ENCODE measurements around the gene ERGIC3. TPM values are rescaled to one million over a fixed set of nuclear protein-coding genes. Genes with fewer than 3 reads are reported as not detected.

Gene ERGIC3
- polyA plus RNA-seq, 1 donor (not counting 4 experiments of a cell fraction or from before 2014, with no cell fraction given) = 201 TPM

DNA sequence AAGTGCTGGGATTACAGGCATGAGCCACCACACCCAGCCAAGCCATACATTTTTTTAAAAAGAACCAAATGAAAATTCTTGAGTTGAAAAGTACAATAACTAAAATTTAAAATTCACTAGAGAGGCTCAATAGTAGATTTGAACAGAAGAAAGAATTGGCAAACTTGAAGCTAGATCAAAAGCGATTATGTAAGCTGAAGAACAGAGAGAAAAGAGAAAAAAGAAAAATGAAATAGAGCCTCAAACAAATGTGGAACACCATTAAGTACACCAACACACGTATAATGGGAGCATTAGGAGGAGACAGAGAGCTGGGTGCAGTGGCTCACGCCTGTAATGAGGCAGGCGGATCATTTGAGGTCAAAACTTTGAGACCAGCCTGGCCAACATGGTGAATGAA lies 31.0 kb downstream of the ERGIC3 start:
- no peak for TF ChIP-seq EZH2 (IDR thresholded peaks at IDR 0.05; ENCODE audit: low read length)
- peaks cover 3% of the 10 kb centered on the region for H3K27me3 ChIP-seq (ENCODE audit: control insufficient read depth, extremely low read depth, insufficient read depth, low read length)
- no peaks in the 10 kb centered on the region for H3K79me2 ChIP-seq (ENCODE audit: control insufficient read depth, insufficient read depth, low read length)
- no peak overlapping the region for H3K4me2 ChIP-seq (ENCODE audit: control insufficient read depth, extremely low read depth, insufficient read depth, low read depth, low read length)
- no peaks in the 10 kb centered on the region for H3K4me1 ChIP-seq (ENCODE audit: control insufficient read depth, extremely low read depth, insufficient read depth, low read length)
- DNase-seq (ENCODE audit: low read depth, low spot score) (no peak), FAIRE-seq (no peak)
- H3K9me3 ChIP-seq (ENCODE audit: control insufficient read depth, low read depth, low read length) = no peaks in the 10 kb centered on the region
- H3K36me3 ChIP-seq (ENCODE audit: control insufficient read depth in 2 of 2, extremely low read depth in 1 of 2, insufficient read depth in 2 of 2, low read length in 2 of 2) = no peaks in the 10 kb centered on the region
- H3K9ac ChIP-seq (ENCODE audit: control insufficient read depth, extremely low read depth, insufficient read depth, low read length) = no peak overlapping the region
- H4K20me1 ChIP-seq (ENCODE audit: control insufficient read depth, extremely low read depth, insufficient read depth, low read length) = no peaks in the 10 kb centered on the region
- H3K4me3 ChIP-seq (ENCODE audit: control insufficient read depth in 2 of 3, extremely low read depth in 1 of 3, insufficient read depth in 2 of 3, low read depth in 1 of 3, low read length in 3 of 3) = no peak overlapping the region
- no peak overlapping the region for H3K27ac ChIP-seq (ENCODE audit: control insufficient read depth, insufficient read depth, low read length)
- H2AFZ ChIP-seq (ENCODE audit: control insufficient read depth, low read length) = no peak overlapping the region
- H3K9me1 ChIP-seq (ENCODE audit: control insufficient read depth, extremely low read depth, insufficient read depth, low read length) = no peaks in the 10 kb centered on the region
- dilution Hi-C loops (cut with MboI; ENCODE audit: extremely low pct_ligation_motif_present, low sequenced_read_pairs) = no loop called here

DNA sequence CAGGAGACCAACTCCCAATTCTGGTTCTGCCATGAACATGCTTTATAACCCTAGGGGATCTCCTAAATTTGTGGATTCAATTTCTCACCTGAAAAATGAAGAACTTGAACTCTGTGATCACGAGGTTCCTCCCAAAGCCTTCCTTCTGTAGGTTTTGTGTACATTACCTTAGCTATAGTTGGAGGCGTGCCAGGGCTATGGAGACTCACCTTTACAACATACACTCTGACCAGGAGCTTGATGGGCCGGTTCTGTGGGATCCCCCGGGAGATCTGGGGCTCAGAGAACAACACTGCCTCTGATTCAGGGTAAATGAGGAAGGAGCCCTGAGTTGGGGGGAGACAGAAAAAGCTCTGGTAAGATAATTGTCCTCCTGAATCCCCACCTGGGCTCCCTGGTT lies 34.1 kb downstream of the ERGIC3 start:
- TF ChIP-seq EZH2 (IDR thresholded peaks at IDR 0.05; ENCODE audit: low read length) = no peak
- TF ChIP-seq, protein P1, sequence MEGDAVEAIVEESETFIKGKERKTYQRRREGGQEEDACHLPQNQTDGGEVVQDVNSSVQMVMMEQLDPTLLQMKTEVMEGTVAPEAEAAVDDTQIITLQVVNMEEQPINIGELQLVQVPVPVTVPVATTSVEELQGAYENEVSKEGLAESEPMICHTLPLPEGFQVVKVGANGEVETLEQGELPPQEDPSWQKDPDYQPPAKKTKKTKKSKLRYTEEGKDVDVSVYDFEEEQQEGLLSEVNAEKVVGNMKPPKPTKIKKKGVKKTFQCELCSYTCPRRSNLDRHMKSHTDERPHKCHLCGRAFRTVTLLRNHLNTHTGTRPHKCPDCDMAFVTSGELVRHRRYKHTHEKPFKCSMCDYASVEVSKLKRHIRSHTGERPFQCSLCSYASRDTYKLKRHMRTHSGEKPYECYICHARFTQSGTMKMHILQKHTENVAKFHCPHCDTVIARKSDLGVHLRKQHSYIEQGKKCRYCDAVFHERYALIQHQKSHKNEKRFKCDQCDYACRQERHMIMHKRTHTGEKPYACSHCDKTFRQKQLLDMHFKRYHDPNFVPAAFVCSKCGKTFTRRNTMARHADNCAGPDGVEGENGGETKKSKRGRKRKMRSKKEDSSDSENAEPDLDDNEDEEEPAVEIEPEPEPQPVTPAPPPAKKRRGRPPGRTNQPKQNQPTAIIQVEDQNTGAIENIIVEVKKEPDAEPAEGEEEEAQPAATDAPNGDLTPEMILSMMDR (optimal IDR thresholded peaks at IDR 0.05 in 1 of 3, IDR thresholded peaks at IDR 0.05 in 1 of 3, conservative IDR thresholded peaks at IDR 0.05 in 1 of 3; ENCODE audit: extremely low read depth in 1 of 3, insufficient read depth in 2 of 3, low read length in 3 of 3) = no peak
- Histone ChIP-seq H3K9ac (ENCODE audit: control insufficient read depth, extremely low read depth, insufficient read depth, low read length) (no peak overlapping the region), H3K36me3 (ENCODE audit: control insufficient read depth in 2 of 2, extremely low read depth in 1 of 2, insufficient read depth in 2 of 2, low read length in 2 of 2) (no peaks in the 10 kb centered on the region), H3K79me2 (ENCODE audit: control insufficient read depth, insufficient read depth, low read length) (no peaks in the 10 kb centered on the region), H4K20me1 (ENCODE audit: control insufficient read depth, extremely low read depth, insufficient read depth, low read length) (no peaks in the 10 kb centered on the region), H3K27me3 (ENCODE audit: control insufficient read depth, extremely low read depth, insufficient read depth, low read length) (peaks cover 3% of the 10 kb centered on the region), H3K9me1 (ENCODE audit: control insufficient read depth, extremely low read depth, insufficient read depth, low read length) (no peaks in the 10 kb centered on the region), H3K9me3 (ENCODE audit: control insufficient read depth, low read depth, low read length) (no peaks in the 10 kb centered on the region), H3K4me2 (ENCODE audit: control insufficient read depth, extremely low read depth, insufficient read depth, low read depth, low read length) (no peak overlapping the region), H2AFZ (ENCODE audit: control insufficient read depth, low read length) (no peak overlapping the region), H3K4me1 (ENCODE audit: control insufficient read depth, extremely low read depth, insufficient read depth, low read length) (no peaks in the 10 kb centered on the region), H3K27ac (ENCODE audit: control insufficient read depth, insufficient read depth, low read length) (no peak overlapping the region), H3K4me3 (ENCODE audit: control insufficient read depth in 2 of 3, extremely low read depth in 1 of 3, insufficient read depth in 2 of 3, low read depth in 1 of 3, low read length in 3 of 3) (no peak overlapping the region)
- dilution Hi-C loops (cut with MboI; ENCODE audit: extremely low pct_ligation_motif_present, low sequenced_read_pairs) = no loop called here
- FAIRE-seq (no peak), DNase-seq (ENCODE audit: low read depth, low spot score) (no peak)

DNA sequence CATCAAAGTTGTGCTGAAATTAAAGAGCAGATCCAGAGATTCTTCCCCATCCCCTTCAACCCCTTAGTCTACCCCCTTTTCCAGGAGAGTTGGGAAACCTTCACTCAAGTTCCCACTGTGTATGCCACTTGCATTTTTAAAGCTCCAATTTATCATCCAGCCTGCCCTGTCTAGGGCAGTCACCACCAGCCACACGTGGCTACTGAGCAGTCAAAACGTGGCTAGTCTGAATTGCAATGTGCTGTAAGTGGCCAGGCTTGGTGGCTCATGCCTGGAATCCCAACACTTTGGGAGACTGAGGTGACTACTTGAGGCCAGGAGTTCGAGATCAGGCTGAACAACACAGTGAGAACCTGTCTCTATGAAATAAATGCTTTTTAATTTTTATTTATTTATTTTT lies 34.9 kb downstream of the ERGIC3 start:
- Histone ChIP-seq H3K36me3 (ENCODE audit: control insufficient read depth in 2 of 2, extremely low read depth in 1 of 2, insufficient read depth in 2 of 2, low read length in 2 of 2) (no peaks in the 10 kb centered on the region), H3K27me3 (ENCODE audit: control insufficient read depth, extremely low read depth, insufficient read depth, low read length) (peaks cover 3% of the 10 kb centered on the region), H3K4me3 (ENCODE audit: control insufficient read depth in 2 of 3, extremely low read depth in 1 of 3, insufficient read depth in 2 of 3, low read depth in 1 of 3, low read length in 3 of 3) (no peak overlapping the region), H3K9me3 (ENCODE audit: control insufficient read depth, low read depth, low read length) (no peaks in the 10 kb centered on the region), H3K9ac (ENCODE audit: control insufficient read depth, extremely low read depth, insufficient read depth, low read length) (no peak overlapping the region), H3K4me2 (ENCODE audit: control insufficient read depth, extremely low read depth, insufficient read depth, low read depth, low read length) (no peak overlapping the region), H4K20me1 (ENCODE audit: control insufficient read depth, extremely low read depth, insufficient read depth, low read length) (no peaks in the 10 kb centered on the region), H3K4me1 (ENCODE audit: control insufficient read depth, extremely low read depth, insufficient read depth, low read length) (no peaks in the 10 kb centered on the region), H3K9me1 (ENCODE audit: control insufficient read depth, extremely low read depth, insufficient read depth, low read length) (no peaks in the 10 kb centered on the region), H3K27ac (ENCODE audit: control insufficient read depth, insufficient read depth, low read length) (no peak overlapping the region), H3K79me2 (ENCODE audit: control insufficient read depth, insufficient read depth, low read length) (no peaks in the 10 kb centered on the region), H2AFZ (ENCODE audit: control insufficient read depth, low read length) (no peak overlapping the region)
- dilution Hi-C loops (cut with MboI; ENCODE audit: extremely low pct_ligation_motif_present, low sequenced_read_pairs) = no loop called here
- FAIRE-seq (no peak), DNase-seq (ENCODE audit: low read depth, low spot score) (no peak)
- no peak for TF ChIP-seq EZH2 (IDR thresholded peaks at IDR 0.05; ENCODE audit: low read length)
- TF ChIP-seq, protein P1 (optimal IDR thresholded peaks at IDR 0.05 in 1 of 3, IDR thresholded peaks at IDR 0.05 in 1 of 3, conservative IDR thresholded peaks at IDR 0.05 in 1 of 3; ENCODE audit: extremely low read depth in 1 of 3, insufficient read depth in 2 of 3, low read length in 3 of 3) = no peak

Data from keratinocyte (primary cell).